GM12878 (cell line): ENCODE data around the gene TMEM167B. TPM values are rescaled to one million over a fixed set of nuclear protein-coding genes. Genes with fewer than 3 reads are reported as not detected.

Experiments used
- ATAC-seq: fragments of 200-7000 bp; cut with Tn5 transposase; 3 replicates; pipeline ENCODE4 v1.9.1; 2020; ENCODE audit warnings: mild to moderate bottlenecking, moderate library complexity
- BruUV-seq: library from RNA; stranded (reverse); fragments of 400-500 nt; replicated peaks from 2 replicates; lab custom pipeline; 2021; lab: Mats Ljungman, UMichigan
- CTCF ChIA-PET: fragments of 300-600 bp; sonication (Branson Sonifier 250); formaldehyde crosslinking; extraction: SDS; loops from one replicate; lab custom pipeline; 2021; ENCODE audit warnings: inconsistent platforms; lab: Yijun Ruan, JAX
- POLR2A ChIA-PET: fragments of 350-600 bp; formaldehyde crosslinking; extraction: SDS; loops from one replicate; lab custom pipeline; 2021; ENCODE audit warnings: inconsistent platforms; lab: Charles Lee
- RAD21 ChIA-PET: fragments of 300-600 bp; sonication (Branson Sonifier 250); formaldehyde crosslinking; loops from one replicate; lab custom pipeline; 2023; ENCODE audit warnings: antibody characterized with exemption; ENCODE audit not compliant: unreplicated experiment; lab: Charles Lee
- SMC1A ChIA-PET: fragments of 300-600 bp; sonication (Branson Sonifier 250); formaldehyde crosslinking; loops from one replicate; lab custom pipeline; 2023; ENCODE audit not compliant: unreplicated experiment, uncharacterized antibody; lab: Charles Lee
- DNase-seq: peaks from one replicate; pipeline ENCODE4 v3.0.0-alpha.2; 2011; ENCODE audit warnings: low read depth, low spot score
- FAIRE-seq: peaks from 3 replicates; lab custom pipeline; 2011; peaks lifted over from hg19 to GRCh38; lab: Jason Lieb, UNC
- H2AFZ ChIP-seq: 2 replicates; pipeline ENCODE4 v1.6.0; 2011; ENCODE audit warnings: low read depth, low read length, control low read depth; ENCODE audit not compliant: control insufficient read depth
- H3K27ac ChIP-seq: 2 replicates; pipeline ENCODE4 v1.5.1; 2011; ENCODE audit warnings: control low read depth; ENCODE audit not compliant: control insufficient read depth, insufficient read depth
- H3K27me3 ChIP-seq, 2 experiments: replicated peaks in 1 of 2; 2 replicates each; pipeline versions ENCODE4 v1.6.0 to v1.6.1; 2011; ENCODE audit warnings: low read length in 1 of 2; ENCODE audit not compliant: control insufficient read depth in 2 of 2, insufficient read depth in 2 of 2
- H3K36me3 ChIP-seq, 2 experiments: 2 replicates each; pipeline ENCODE4 v1.5.1; 2011; ENCODE audit warnings: low read length in 1 of 2; ENCODE audit not compliant: control insufficient read depth in 2 of 2, insufficient read depth in 2 of 2
- H3K4me1 ChIP-seq: 2 replicates; pipeline ENCODE4 v1.6.1; 2011; ENCODE audit warnings: mild to moderate bottlenecking, low read length, moderate library complexity, mixed read lengths; ENCODE audit not compliant: control insufficient read depth, insufficient read depth
- H3K4me2 ChIP-seq: 2 replicates; pipeline ENCODE4 v1.6.0; 2011; ENCODE audit warnings: control low read depth; ENCODE audit not compliant: control insufficient read depth, insufficient read depth
- H3K4me3 ChIP-seq: fragments of 200-600 bp; sonication (generic); 2 replicates; pipeline ENCODE4 v1.5.1; 2016
- H3K79me2 ChIP-seq: 2 replicates; pipeline ENCODE4 v1.6.0; 2011; ENCODE audit warnings: low read length; ENCODE audit not compliant: control insufficient read depth, insufficient read depth
- H3K9ac ChIP-seq: 2 replicates; pipeline ENCODE4 v1.8.0; 2011; ENCODE audit warnings: low read length, control low read depth, mixed read lengths; ENCODE audit not compliant: control insufficient read depth, insufficient read depth
- H3K9me3 ChIP-seq: replicated peaks from 3 replicates; pipeline ENCODE4 v1.5.1; 2011; ENCODE audit warnings: mild to moderate bottlenecking, low read length; ENCODE audit not compliant: control insufficient read depth, insufficient read depth
- H4K20me1 ChIP-seq: 2 replicates; pipeline ENCODE4 v1.6.0; 2011; ENCODE audit not compliant: control insufficient read depth, insufficient read depth
- CEBPB ChIP-seq, 2 experiments: fragments of 150-350 bp in 1 of 2; IDR thresholded peaks; 2 replicates each; pipeline ENCODE4 v1.6.1; 2012 to 2014; ENCODE audit warnings: low read depth in 2 of 2, low read length in 2 of 2, borderline replicate concordance in 1 of 2, inconsistent platforms in 1 of 2
- EP300 ChIP-seq, 2 experiments: fragments of 150-350 bp in 1 of 2; IDR thresholded peaks; 2 replicates each; pipeline ENCODE4 v1.6.1; 2011 to 2012; ENCODE audit warnings: low read depth in 2 of 2, low read length in 2 of 2, borderline replicate concordance in 1 of 2, improper control_type of control experiment in 1 of 2, inconsistent platforms in 1 of 2; ENCODE audit not compliant: control insufficient read depth in 1 of 2
- JUND ChIP-seq: IDR thresholded peaks from 2 replicates; pipeline ENCODE4 v1.6.1; 2012; ENCODE audit warnings: low read depth, mild to moderate bottlenecking, low read length, improper control_type of control experiment, moderate library complexity
- NR2F1 ChIP-seq: fragments of 450-650 bp; conservative IDR thresholded peaks from 2 replicates; pipeline ENCODE4 v1.6.1; 2017; ENCODE audit warnings: mild to moderate bottlenecking
- RAD51 ChIP-seq: fragments of 450-650 bp; IDR thresholded peaks from 2 replicates; pipeline ENCODE4 v1.6.1; 2016; ENCODE audit warnings: moderate library complexity, mild to moderate bottlenecking, inconsistent platforms
- RB1 ChIP-seq: fragments of 450-650 bp; formaldehyde crosslinking; IDR thresholded peaks from 2 replicates; pipeline ENCODE4 v1.6.1; 2017; ENCODE audit warnings: mild to moderate bottlenecking, borderline replicate concordance
- RCOR1 ChIP-seq: conservative IDR thresholded peaks from 2 replicates; pipeline ENCODE4 v1.6.1; 2012; ENCODE audit warnings: low read depth, low read length, improper control_type of control experiment
- SREBF2 ChIP-seq: IDR thresholded peaks from 2 replicates; pipeline ENCODE4 v1.6.1; 2012; ENCODE audit warnings: mild to moderate bottlenecking, low read length
- TARDBP ChIP-seq: IDR thresholded peaks from 2 replicates; pipeline ENCODE4 v1.6.1; 2016; ENCODE audit warnings: borderline replicate concordance
- TCF3 ChIP-seq: IDR thresholded peaks from 2 replicates; pipeline ENCODE4 v1.6.1; 2012; ENCODE audit warnings: low read depth, mild to moderate bottlenecking, low read length, borderline replicate concordance; ENCODE audit not compliant: insufficient read depth
- USF2 ChIP-seq: IDR thresholded peaks from 2 replicates; pipeline ENCODE4 v1.6.1; 2011; ENCODE audit warnings: low read depth, low read length, improper control_type of control experiment, borderline replicate concordance
- ZBED1 ChIP-seq: IDR thresholded peaks from 2 replicates; pipeline ENCODE4 v1.6.1; 2016; ENCODE audit warnings: borderline replicate concordance
- ZSCAN29 ChIP-seq: fragments of 450-650 bp; IDR thresholded peaks from 2 replicates; pipeline ENCODE4 v1.6.1; 2017; ENCODE audit warnings: mild to moderate bottlenecking, moderate library complexity
- WGBS: methylation state at CpG from one replicate; pipeline ENCODE4 v1.1.6; 2016; ENCODE audit warnings: low lambda C conversion rate; ENCODE audit not compliant: insufficient replicate concordance, insufficient coverage; ENCODE audit errors: missing lambda C conversion rate; 5-methylcytosine and 5-hydroxymethylcytosine counted together
- in situ Hi-C: fragments of 300-500 bp; cut with MboI; formaldehyde crosslinking; loops from 9 replicates; pipeline ENCODE4 v1.14.3; 2018; ENCODE audit warnings: mixed read lengths
- intact Hi-C: fragments of 100-400 bp; cut with micrococcal nuclease; formaldehyde crosslinking; loops from one replicate; pipeline ENCODE4 v1.14.2; 2022; ENCODE audit not compliant: unreplicated experiment
- polyA plus RNA-seq, 11 experiments: library from polyadenylated mRNA; depleted of rRNA in 4 of 11; unstranded in 6 of 11; stranded (reverse) in 5 of 11; fragments of >200 nt; fragmentation: Nextera tagmentation in 4 of 11; fragmentation: Illumina TruSeq in 1 of 11; extraction: Ambion mirVana in 4 of 11; extraction: Trizol in 1 of 11; gene quantifications; 1 replicate in 1 of 11; 2 replicates in 10 of 11; pipeline versions ENCODE4 v1.2.1 to v1.2.3, GENCODE V29; 2011 to 2016; ENCODE audit warnings: inconsistent platforms in 2 of 11, missing spikeins in 2 of 11, low read depth in 1 of 11
- total RNA-seq, 4 experiments: library from RNA; depleted of rRNA in 3 of 4; stranded (reverse); fragments of >200 nt in 3 of 4; fragmentation: Illumina TruSeq in 1 of 4; extraction: Trizol in 1 of 4; gene quantifications; 2 replicates each; pipeline versions ENCODE4 v1.2.1 to v1.2.3, GENCODE V29; 2013 to 2021

The TMEM167B gene
- total and polyA plus RNA-seq, 10 of the 15 experiments (the other 5 are each of a cell fraction or from before 2014, with no cell fraction given), result 15.6 to 26.1 (median 21.1) TPM

GRCh38 chr1:109067883-109068282, 22.7 kb upstream of the TMEM167B start:
- 72% methylated on average over 8 of the region's 8 CpGs for WGBS
- DNase-seq, result no peak

GRCh38 chr1:109069294-109069693, 21.3 kb upstream of the TMEM167B start:
- CTCF ChIA-PET, result interaction anchor here (0.7 to 2.3 kb wide), 3 partner anchors 30 to 423 kb away, joined by 3 to 8 read pairs (median 5); a partner anchor contains a TSS
- no peak for DNase-seq
- FAIRE-seq, result no peak
- POLR2A ChIA-PET, result no interaction called here
- no TSS peak for BruUV-seq
- SMC1A ChIA-PET, result no interaction called here
- H4K20me1 ChIP-seq, result no peaks in the 10 kb centered on the region
- no peaks in the 10 kb centered on the region for H3K4me1 ChIP-seq
- no peak overlapping the region for H3K9ac ChIP-seq
- no peaks in the 10 kb centered on the region for H3K27me3 ChIP-seq
- 100% methylated on average over 1 of the region's 1 CpG for WGBS
- RAD21 ChIA-PET, result no interaction called here
- intact Hi-C loops (no loop called here), in situ Hi-C loops (no loop called here)
- TF ChIP-seq USF2, result no peak
- no peak for TF ChIP-seq JUND
- TF ChIP-seq CEBPB (IDR thresholded peaks at IDR 0.05; ENCODE audit: borderline replicate concordance in 1 of 2, low read depth in 2 of 2, low read length in 2 of 2), result no peak
- no peak for TF ChIP-seq ZBED1
- TF ChIP-seq TARDBP, result no peak
- no peak for TF ChIP-seq EP300 (IDR thresholded peaks at IDR 0.05; ENCODE audit: borderline replicate concordance in 1 of 2, control insufficient read depth in 1 of 2, low read depth in 2 of 2, low read length in 2 of 2)
- TF ChIP-seq ZSCAN29, result no peak
- no peak for TF ChIP-seq RB1
- no peak for TF ChIP-seq RAD51
- TF ChIP-seq SREBF2, result no peak
- TF ChIP-seq NR2F1, result no peak
- no peak overlapping the region for H2AFZ ChIP-seq
- no peaks in the 10 kb centered on the region for H3K9me3 ChIP-seq
- H3K27ac ChIP-seq, result no peak overlapping the region
- H3K36me3 ChIP-seq, result peaks cover 0 to 6% of the 10 kb centered on the region in 2 experiments; a peak in 1 of 4 replicates
- no peak overlapping the region for H3K4me2 ChIP-seq
- no peak overlapping the region for H3K4me3 ChIP-seq
- no peak for ATAC-seq
- no peaks in the 10 kb centered on the region for H3K79me2 ChIP-seq

More at GRCh38 chr1:109067883-109068282, 22.7 kb upstream of the TMEM167B start:
- POLR2A ChIA-PET, result interaction anchor here (0.6 to 1.2 kb wide), 2 partner anchors 10 to 63 kb away, joined by 3 to 5 read pairs; no protein-coding TSS in a partner anchor
- Histone ChIP-seq H3K27me3 (no peaks in the 10 kb centered on the region), H3K4me2 (no peak overlapping the region), H3K36me3 (peaks cover 0 to 5% of the 10 kb centered on the region in 2 experiments; a peak in 1 of 4 replicates), H2AFZ (no peak overlapping the region), H3K27ac (no peak overlapping the region), H4K20me1 (no peaks in the 10 kb centered on the region), H3K79me2 (no peaks in the 10 kb centered on the region), H3K9ac (no peak overlapping the region), H3K4me1 (no peaks in the 10 kb centered on the region), H3K4me3 (no peak overlapping the region), H3K9me3 (no peaks in the 10 kb centered on the region)
- TF ChIP-seq TCF3 (no peak), RCOR1 (no peak)
- intact Hi-C loops (no loop called here), in situ Hi-C loops (no loop called here)
- BruUV-seq, result no TSS peak
- no peak for ATAC-seq
- FAIRE-seq, result no peak
- RAD21 ChIA-PET, result no interaction called here
- SMC1A ChIA-PET, result no interaction called here
- CTCF ChIA-PET, result interaction anchor here (0.6 to 2.3 kb wide), 4 partner anchors 15 to 377 kb away, joined by 3 to 8 read pairs (median 4); a partner anchor contains a TSS
